ENCODE measurements around the gene PAEP. TPM values are rescaled to one million over a fixed set of nuclear protein-coding genes. Genes with fewer than 3 reads are reported as not detected.

The PAEP gene
- total RNA-seq, 1 donor from 2014 or later = not detected

DNA sequence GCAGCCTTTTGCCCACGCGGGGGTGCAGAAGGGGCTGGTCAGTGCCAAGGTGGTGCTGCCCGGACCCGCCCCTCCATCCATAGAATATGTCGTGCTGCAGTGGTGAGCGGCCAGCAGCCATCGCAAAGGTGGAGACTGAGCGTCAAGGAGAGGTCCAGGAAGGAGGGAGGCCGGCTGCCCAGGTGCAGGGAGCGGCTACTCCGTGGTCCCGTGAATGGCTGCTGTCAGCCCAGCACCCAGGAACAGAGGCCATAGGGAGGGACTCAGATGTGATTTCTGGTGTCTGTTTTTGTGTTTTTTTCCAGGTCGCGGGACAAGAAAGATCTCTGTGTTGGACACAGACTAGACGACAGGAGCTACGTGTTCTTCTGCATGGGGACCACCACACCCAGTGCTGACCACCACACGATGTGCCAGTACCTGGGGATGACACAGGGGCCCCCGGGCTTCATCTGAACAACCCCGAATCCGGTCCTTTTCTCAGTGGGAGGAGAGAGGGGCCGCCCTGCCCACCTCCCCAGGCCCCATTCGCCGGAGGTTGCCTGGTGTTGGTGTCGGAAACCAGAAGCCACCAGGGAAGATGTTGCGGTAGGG, 29.0 kb downstream of the PAEP start:
- Mint-ChIP-seq H3K9me3 (ENCODE audit: low read depth) (peaks cover 9% of the 10 kb centered on the region), H3K36me3 (ENCODE audit: low read depth) (peaks cover 4% of the 10 kb centered on the region), H3K4me1 (ENCODE audit: low read depth) (no peaks in the 10 kb centered on the region), H3K27ac (ENCODE audit: unreplicated experiment) (no peak overlapping the region), H3K4me3 (ENCODE audit: unreplicated experiment) (no peak overlapping the region), H3K27me3 (ENCODE audit: low read depth) (peaks cover 13% of the 10 kb centered on the region)
- TF ChIP-seq, protein P1, sequence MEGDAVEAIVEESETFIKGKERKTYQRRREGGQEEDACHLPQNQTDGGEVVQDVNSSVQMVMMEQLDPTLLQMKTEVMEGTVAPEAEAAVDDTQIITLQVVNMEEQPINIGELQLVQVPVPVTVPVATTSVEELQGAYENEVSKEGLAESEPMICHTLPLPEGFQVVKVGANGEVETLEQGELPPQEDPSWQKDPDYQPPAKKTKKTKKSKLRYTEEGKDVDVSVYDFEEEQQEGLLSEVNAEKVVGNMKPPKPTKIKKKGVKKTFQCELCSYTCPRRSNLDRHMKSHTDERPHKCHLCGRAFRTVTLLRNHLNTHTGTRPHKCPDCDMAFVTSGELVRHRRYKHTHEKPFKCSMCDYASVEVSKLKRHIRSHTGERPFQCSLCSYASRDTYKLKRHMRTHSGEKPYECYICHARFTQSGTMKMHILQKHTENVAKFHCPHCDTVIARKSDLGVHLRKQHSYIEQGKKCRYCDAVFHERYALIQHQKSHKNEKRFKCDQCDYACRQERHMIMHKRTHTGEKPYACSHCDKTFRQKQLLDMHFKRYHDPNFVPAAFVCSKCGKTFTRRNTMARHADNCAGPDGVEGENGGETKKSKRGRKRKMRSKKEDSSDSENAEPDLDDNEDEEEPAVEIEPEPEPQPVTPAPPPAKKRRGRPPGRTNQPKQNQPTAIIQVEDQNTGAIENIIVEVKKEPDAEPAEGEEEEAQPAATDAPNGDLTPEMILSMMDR (IDR thresholded peaks at IDR 0.05) = no peak
- DNase-seq (ENCODE audit: low spot score) = no peak

DNA sequence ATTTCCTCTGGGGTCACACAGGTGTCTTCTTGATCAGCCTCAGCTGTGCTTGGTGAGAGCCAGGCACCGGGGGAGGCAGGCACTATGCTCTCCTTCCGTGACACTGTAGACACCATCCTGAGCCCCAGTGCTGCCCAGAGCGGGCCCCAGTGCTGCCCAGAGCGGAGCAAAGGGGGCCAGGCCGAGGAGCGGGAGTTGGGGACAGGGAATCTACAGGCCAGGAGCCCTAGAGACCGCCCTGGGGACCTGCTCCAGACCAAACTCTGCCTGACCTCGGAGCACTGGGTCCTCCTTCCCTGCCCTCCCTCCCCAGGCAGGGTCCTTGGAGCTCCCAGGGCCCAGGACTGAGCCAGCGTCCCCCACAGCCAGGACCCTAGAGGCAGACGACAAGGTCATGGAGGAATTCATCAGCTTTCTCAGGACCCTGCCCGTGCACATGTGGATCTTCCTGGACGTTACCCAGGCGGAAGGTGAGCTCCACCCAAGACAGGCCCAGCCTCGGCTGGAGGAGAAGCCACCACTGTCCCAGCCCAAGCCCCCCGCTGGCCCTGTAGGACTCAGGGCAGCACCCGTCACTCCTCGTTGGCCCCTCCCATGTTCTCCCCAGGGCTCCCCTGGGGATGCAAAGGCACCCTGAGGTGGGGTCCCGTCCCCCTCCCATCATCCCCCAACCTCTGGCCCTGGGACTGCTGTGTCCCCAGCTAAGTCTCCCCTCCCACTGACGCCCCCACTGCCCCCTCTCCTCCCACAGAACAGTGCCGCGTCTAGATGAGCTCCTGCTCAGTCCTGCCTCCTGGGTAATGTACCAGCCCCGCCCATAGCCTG, 30.2 kb downstream of the PAEP start:
- Mint-ChIP-seq H3K4me3 (ENCODE audit: unreplicated experiment) (no peak overlapping the region), H3K4me1 (ENCODE audit: low read depth) (no peaks in the 10 kb centered on the region), H3K36me3 (ENCODE audit: low read depth) (peaks cover 4% of the 10 kb centered on the region), H3K27ac (ENCODE audit: unreplicated experiment) (no peak overlapping the region), H3K27me3 (ENCODE audit: low read depth) (peaks cover 17% of the 10 kb centered on the region), H3K9me3 (ENCODE audit: low read depth) (peaks cover 12% of the 10 kb centered on the region)
- TF ChIP-seq, protein P1 (IDR thresholded peaks at IDR 0.05) = no peak
- DNase-seq (ENCODE audit: low spot score) = no peak

DNA sequence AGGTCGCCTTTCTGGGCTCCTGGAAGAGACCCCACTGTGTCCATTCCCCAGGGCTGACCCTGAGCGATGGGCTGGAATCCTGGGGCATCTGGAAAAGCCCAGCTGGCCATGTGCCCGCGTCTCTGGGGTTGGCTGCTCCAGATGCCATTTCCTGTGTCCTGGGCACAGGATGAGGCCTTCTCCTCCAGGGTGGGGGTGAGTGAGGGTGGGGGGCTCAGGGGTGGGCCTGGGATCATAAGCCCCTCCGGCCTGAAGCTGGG, 30.7 kb downstream of the PAEP start:
- H3K27me3 Mint-ChIP-seq (ENCODE audit: low read depth) = peaks cover 21% of the 10 kb centered on the region
- no peaks in the 10 kb centered on the region for H3K4me1 Mint-ChIP-seq (ENCODE audit: low read depth)
- H3K4me3 Mint-ChIP-seq (ENCODE audit: unreplicated experiment) = no peak overlapping the region
- TF ChIP-seq, protein P1 (IDR thresholded peaks at IDR 0.05) = no peak
- no peak overlapping the region for H3K27ac Mint-ChIP-seq (ENCODE audit: unreplicated experiment)
- peaks cover 4% of the 10 kb centered on the region for H3K36me3 Mint-ChIP-seq (ENCODE audit: low read depth)
- peaks cover 16% of the 10 kb centered on the region for H3K9me3 Mint-ChIP-seq (ENCODE audit: low read depth)
- no peak for DNase-seq (ENCODE audit: low spot score)

DNA sequence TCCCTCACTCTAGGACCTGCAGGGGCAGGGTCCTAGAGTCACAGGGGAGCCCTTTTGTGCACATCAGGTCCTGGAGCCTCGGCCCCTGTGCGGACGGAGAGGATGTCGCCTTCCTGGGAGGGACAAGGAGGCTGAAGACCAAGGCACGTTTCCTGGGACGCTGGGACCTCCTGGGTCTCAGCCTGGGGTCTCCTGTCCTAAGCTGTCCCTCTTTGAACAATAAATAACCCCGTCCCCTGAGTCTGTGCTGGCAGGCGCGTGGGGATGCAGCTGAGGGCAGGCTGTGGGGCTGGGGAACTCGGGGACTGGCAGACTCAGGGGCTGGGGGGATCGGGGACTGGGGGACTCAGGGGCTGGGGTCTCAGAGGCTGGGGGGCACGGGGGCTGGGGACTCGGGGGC, 31.1 kb downstream of the PAEP start:
- Mint-ChIP-seq H3K36me3 (ENCODE audit: low read depth) (peaks cover 4% of the 10 kb centered on the region), H3K4me3 (ENCODE audit: unreplicated experiment) (no peak overlapping the region), H3K9me3 (ENCODE audit: low read depth) (peaks cover 16% of the 10 kb centered on the region), H3K4me1 (ENCODE audit: low read depth) (no peaks in the 10 kb centered on the region), H3K27me3 (ENCODE audit: low read depth) (peaks cover 21% of the 10 kb centered on the region), H3K27ac (ENCODE audit: unreplicated experiment) (no peak overlapping the region)
- DNase-seq (ENCODE audit: low spot score) = no peak
- TF ChIP-seq, protein P1 (IDR thresholded peaks at IDR 0.05) = no peak

DNA sequence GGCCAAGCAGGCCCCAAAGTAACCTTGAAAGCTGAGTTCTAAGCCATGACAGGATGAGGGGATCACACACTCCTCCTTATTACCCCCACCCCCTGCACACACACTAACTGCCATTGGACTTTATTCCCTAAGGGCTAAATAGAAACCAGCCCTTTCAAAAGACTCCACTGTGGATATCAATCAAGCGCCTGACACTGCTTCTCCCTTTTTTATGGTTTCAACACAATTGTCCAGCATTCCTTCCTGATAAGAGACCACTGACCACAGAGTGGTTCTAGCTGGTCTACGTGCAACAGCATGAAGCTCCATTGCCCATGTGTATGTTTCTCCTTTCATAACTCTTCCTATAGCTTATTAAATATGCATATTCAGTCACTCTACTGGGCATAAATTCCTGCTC, 34.7 kb downstream of the PAEP start:
- H3K9me3 Mint-ChIP-seq (ENCODE audit: low read depth) = peaks cover 22% of the 10 kb centered on the region
- H3K4me3 Mint-ChIP-seq (ENCODE audit: unreplicated experiment) = no peak overlapping the region
- TF ChIP-seq, protein P1 (IDR thresholded peaks at IDR 0.05) = no peak
- H3K27ac Mint-ChIP-seq (ENCODE audit: unreplicated experiment) = no peak overlapping the region
- H3K4me1 Mint-ChIP-seq (ENCODE audit: low read depth) = no peaks in the 10 kb centered on the region
- no peak for DNase-seq (ENCODE audit: low spot score)
- peaks cover 37% of the 10 kb centered on the region for H3K27me3 Mint-ChIP-seq (ENCODE audit: low read depth)
- peaks cover 9% of the 10 kb centered on the region for H3K36me3 Mint-ChIP-seq (ENCODE audit: low read depth)
